IMR-90 (cell line): ENCODE results near the gene TMEM245. TPM values are rescaled to one million over a fixed set of nuclear protein-coding genes. Genes with fewer than 3 reads are reported as not detected.

Experiments
- ATAC-seq: fragments of 200-7000 bp; cut with Tn5 transposase; 2 replicates; pipeline ENCODE4 v1.9.1; 2020; ENCODE audit warnings: low read depth, mild to moderate bottlenecking, moderate library complexity
- BruUV-seq: library from RNA; stranded (reverse); fragments of 400-500 nt; replicated peaks from 2 replicates; lab custom pipeline; 2021; lab: Mats Ljungman, UMichigan
- CTCF ChIA-PET: fragments of 300-600 bp; formaldehyde crosslinking; extraction: SDS; loops from one replicate; lab custom pipeline; 2021; ENCODE audit warnings: antibody characterized with exemption; lab: Yijun Ruan, JAX
- POLR2A ChIA-PET: fragments of 300-600 bp; sonication (Branson Sonifier 250); formaldehyde crosslinking; loops from one replicate; lab custom pipeline; 2022; ENCODE audit warnings: antibody characterized with exemption; ENCODE audit not compliant: unreplicated experiment; lab: Charles Lee
- DNase-seq: peaks from one replicate; pipeline ENCODE4 v3.0.0; 2013
- H2AFZ ChIP-seq: replicated peaks from 2 replicates; pipeline ENCODE3; 2013; ENCODE audit warnings: low read length, mild to moderate bottlenecking; ENCODE audit not compliant: poor library complexity
- H2AK5ac ChIP-seq: 2 replicates; pipeline ENCODE4 v1.6.1; 2013; ENCODE audit warnings: low read depth, low read length, inconsistent platforms
- H2AK9ac ChIP-seq: replicated peaks from 2 replicates; pipeline ENCODE3; 2013; ENCODE audit warnings: mild to moderate bottlenecking, low read depth, low read length, moderate library complexity; ENCODE audit not compliant: poor library complexity
- H2BK120ac ChIP-seq: 2 replicates; pipeline ENCODE4 v1.6.1; 2013; ENCODE audit warnings: low read depth, low read length, inconsistent platforms
- H2BK15ac ChIP-seq: 3 replicates; pipeline ENCODE4 v1.6.1; 2013; ENCODE audit warnings: low read depth, low read length, inconsistent platforms
- H2BK20ac ChIP-seq: 2 replicates; pipeline ENCODE4 v1.6.1; 2013; ENCODE audit warnings: low read depth, mild to moderate bottlenecking, inconsistent platforms, low read length, moderate library complexity
- H2BK5ac ChIP-seq: 2 replicates; pipeline ENCODE4 v1.6.1; 2013; ENCODE audit warnings: mild to moderate bottlenecking, low read depth, low read length, inconsistent platforms; ENCODE audit not compliant: poor library complexity, severe bottlenecking
- H3K14ac ChIP-seq: replicated peaks from 2 replicates; pipeline ENCODE4 v1.6.1; 2013; ENCODE audit warnings: low read depth, low read length, inconsistent platforms
- H3K18ac ChIP-seq: 2 replicates; pipeline ENCODE4 v1.6.1; 2013; ENCODE audit warnings: low read depth, low read length, control low read depth
- H3K23ac ChIP-seq: 2 replicates; pipeline ENCODE4 v1.6.1; 2013; ENCODE audit warnings: low read depth, low read length, inconsistent platforms
- H3K27ac ChIP-seq: 2 replicates; pipeline ENCODE4 v1.5.1; 2013; ENCODE audit warnings: mild to moderate bottlenecking, control low read depth, low read length; ENCODE audit not compliant: insufficient read depth
- H3K27me3 ChIP-seq: 2 replicates; pipeline ENCODE4 v1.6.1; 2013; ENCODE audit warnings: low read length; ENCODE audit not compliant: control insufficient read depth, insufficient read depth
- H3K36me3 ChIP-seq: 2 replicates; pipeline ENCODE4 v1.6.1; 2013; ENCODE audit warnings: low read length, mixed read lengths; ENCODE audit not compliant: control insufficient read depth, insufficient read depth
- H3K4ac ChIP-seq: 2 replicates; pipeline ENCODE4 v1.6.1; 2013; ENCODE audit warnings: low read depth, low read length, inconsistent platforms
- H3K4me1 ChIP-seq: 2 replicates; pipeline ENCODE4 v1.6.1; 2013; ENCODE audit warnings: low read length, mixed read lengths; ENCODE audit not compliant: control insufficient read depth, insufficient read depth
- H3K4me2 ChIP-seq: 2 replicates; pipeline ENCODE4 v1.6.1; 2013; ENCODE audit warnings: low read depth, mild to moderate bottlenecking, control low read depth, low read length, moderate library complexity
- H3K4me3 ChIP-seq: 2 replicates; pipeline ENCODE4 v1.5.1; 2013; ENCODE audit warnings: low read depth, mild to moderate bottlenecking, control low read depth, low read length, moderate library complexity; ENCODE audit not compliant: insufficient read depth
- H3K56ac ChIP-seq: 2 replicates; pipeline ENCODE4 v1.6.1; 2013; ENCODE audit warnings: low read length, inconsistent platforms; ENCODE audit not compliant: insufficient read depth; ENCODE audit errors: extremely low read depth
- H3K79me1 ChIP-seq, 2 experiments: 2 replicates each; pipeline ENCODE4 v1.6.1; 2013; ENCODE audit warnings: low read length in 2 of 2, inconsistent platforms in 1 of 2, low read depth in 1 of 2
- H3K9ac ChIP-seq: 2 replicates; pipeline ENCODE4 v1.6.1; 2013; ENCODE audit warnings: low read depth, low read length, control low read depth
- H3K9me1 ChIP-seq: 2 replicates; pipeline ENCODE4 v1.6.1; 2013; ENCODE audit warnings: low read length, inconsistent platforms; ENCODE audit not compliant: insufficient read depth
- H3K9me3 ChIP-seq: 2 replicates; pipeline ENCODE4 v1.6.1; 2013; ENCODE audit warnings: low read length; ENCODE audit not compliant: control insufficient read depth, insufficient read depth
- H4K20me1 ChIP-seq: 2 replicates; pipeline ENCODE4 v1.6.1; 2013; ENCODE audit warnings: low read length, inconsistent platforms; ENCODE audit not compliant: insufficient read depth
- H4K5ac ChIP-seq: 2 replicates; pipeline ENCODE4 v1.6.1; 2013; ENCODE audit warnings: mild to moderate bottlenecking, low read depth, low read length, control low read depth
- H4K8ac ChIP-seq, 2 experiments: 2 replicates each; pipeline ENCODE4 v1.6.1; 2013; ENCODE audit warnings: low read depth in 2 of 2, low read length in 2 of 2, control low read depth in 1 of 2, inconsistent platforms in 1 of 2
- H4K91ac ChIP-seq: 2 replicates; pipeline ENCODE4 v1.6.1; 2013; ENCODE audit warnings: low read depth, low read length, inconsistent platforms; ENCODE audit not compliant: insufficient read depth
- BHLHE40 ChIP-seq: fragments of 150-350 bp; IDR thresholded peaks from 2 replicates; pipeline ENCODE4 v1.6.1; 2016; ENCODE audit warnings: mild to moderate bottlenecking, low read depth, low read length
- RAD21 ChIP-seq: IDR thresholded peaks from 2 replicates; pipeline ENCODE4 v1.6.1; 2012; ENCODE audit warnings: low read length, improper control_type of control experiment
- SMC3 ChIP-seq: fragments of 150-350 bp; IDR thresholded peaks from 2 replicates; pipeline ENCODE4 v1.6.1; 2016; ENCODE audit warnings: low read depth, mild to moderate bottlenecking, antibody characterized with exemption, low read length, moderate library complexity
- WGBS, 2 experiments: methylation state at CpG; one replicate each; pipeline versions ENCODE4 v1.1.5 to v1.1.7; 2013; ENCODE audit warnings: missing lambda C conversion rate in 2 of 2; ENCODE audit not compliant: insufficient read length in 1 of 2; ENCODE audit errors: extremely low coverage in 2 of 2; 5-methylcytosine and 5-hydroxymethylcytosine counted together
- dilution Hi-C: fragments of 300-500 bp; cut with HindIII; formaldehyde crosslinking; loops from one replicate; pipeline ENCODE4 v1.14.3; 2018; ENCODE audit warnings: low sequenced_read_pairs; ENCODE audit not compliant: unreplicated experiment
- in situ Hi-C: fragments of 300-500 bp; cut with MboI; formaldehyde crosslinking; loops from 3 replicates; pipeline ENCODE4 v1.14.3; 2019; ENCODE audit warnings: low sequenced_read_pairs, inconsistent platforms, mixed read lengths
- intact Hi-C: fragments of 100-400 bp; cut with micrococcal nuclease; formaldehyde crosslinking; loops from 2 replicates; pipeline ENCODE4 v1.10.0; 2022
- polyA plus RNA-seq, 3 experiments: library from polyadenylated mRNA; depleted of rRNA; stranded (reverse); fragments of >200 nt; gene quantifications; 2 replicates each; pipeline ENCODE4 v1.2.3, GENCODE V29; 2012; ENCODE audit warnings: low replicate concordance in 1 of 3
- total RNA-seq: library from RNA; depleted of rRNA; stranded (reverse); fragments of >200 nt; gene quantifications from 2 replicates; pipeline ENCODE4 v1.2.3, GENCODE V29; 2012
- TF ChIP-seq, protein P1 (sequence below): fragments of 150-350 bp; IDR thresholded peaks from 2 replicates; pipeline ENCODE4 v1.6.1; 2017; ENCODE audit warnings: mild to moderate bottlenecking, antibody characterized with exemption, low read length, low read depth

Gene TMEM245
- total and polyA plus RNA-seq, 2 of the 4 experiments (the other 2 are of a cell fraction) = 24.8 to 57.9 TPM

DNA sequence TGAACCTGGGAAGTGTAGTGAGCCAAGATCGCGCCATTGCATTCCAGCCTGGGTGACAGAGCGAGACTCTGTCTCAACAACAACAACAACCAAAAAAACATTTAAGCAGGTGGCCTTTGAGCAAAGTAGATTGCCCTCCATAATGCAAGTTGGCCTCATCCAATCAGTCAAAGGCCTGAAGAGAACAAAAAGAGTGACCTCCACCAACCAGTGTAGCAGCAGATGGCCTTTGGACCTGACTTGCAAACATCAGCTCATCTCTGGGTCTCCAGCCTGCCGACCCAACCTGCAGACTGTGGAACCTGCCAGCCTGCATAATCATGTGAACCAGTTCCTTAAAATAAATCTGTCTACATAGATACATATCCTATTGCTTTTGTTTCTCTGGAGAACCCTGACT lies 39.8 kb upstream of the TMEM245 start:
- H3K36me3 ChIP-seq = no peaks in the 10 kb centered on the region
- no peak overlapping the region for H3K23ac ChIP-seq
- CTCF ChIA-PET = no interaction called here
- no peak overlapping the region for H2BK5ac ChIP-seq
- no peak overlapping the region for H3K4me3 ChIP-seq
- no peak overlapping the region for H3K14ac ChIP-seq
- H3K9me3 ChIP-seq = no peaks in the 10 kb centered on the region
- dilution Hi-C loops = no loop called here
- ATAC-seq (no peak), DNase-seq (no peak)
- H3K4ac ChIP-seq = no peak overlapping the region
- POLR2A ChIA-PET = no interaction called here
- H2AFZ ChIP-seq = no peak overlapping the region
- no peak overlapping the region for H2AK9ac ChIP-seq
- no peak overlapping the region for H2AK5ac ChIP-seq
- no peak overlapping the region for H3K18ac ChIP-seq
- no peak overlapping the region for H2BK20ac ChIP-seq
- H3K9ac ChIP-seq = no peak overlapping the region
- in situ Hi-C loops = no loop called here
- H3K79me1 ChIP-seq = no peaks in the 10 kb centered on the region
- no peak overlapping the region for H2BK15ac ChIP-seq
- no peak overlapping the region for H3K4me2 ChIP-seq
- H4K91ac ChIP-seq = no peak overlapping the region
- no peak overlapping the region for H3K27ac ChIP-seq
- peaks cover 16% of the 10 kb centered on the region for H3K27me3 ChIP-seq
- H4K20me1 ChIP-seq = no peaks in the 10 kb centered on the region
- no peak overlapping the region for H3K56ac ChIP-seq
- no peak overlapping the region for H4K8ac ChIP-seq
- intact Hi-C loops = no loop called here
- TF ChIP-seq SMC3 (no peak), BHLHE40 (no peak), RAD21 (no peak)
- TF ChIP-seq, protein P1, sequence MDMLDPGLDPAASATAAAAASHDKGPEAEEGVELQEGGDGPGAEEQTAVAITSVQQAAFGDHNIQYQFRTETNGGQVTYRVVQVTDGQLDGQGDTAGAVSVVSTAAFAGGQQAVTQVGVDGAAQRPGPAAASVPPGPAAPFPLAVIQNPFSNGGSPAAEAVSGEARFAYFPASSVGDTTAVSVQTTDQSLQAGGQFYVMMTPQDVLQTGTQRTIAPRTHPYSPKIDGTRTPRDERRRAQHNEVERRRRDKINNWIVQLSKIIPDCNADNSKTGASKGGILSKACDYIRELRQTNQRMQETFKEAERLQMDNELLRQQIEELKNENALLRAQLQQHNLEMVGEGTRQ = no peak
- H4K5ac ChIP-seq = no peak overlapping the region
- no peaks in the 10 kb centered on the region for H3K9me1 ChIP-seq
- no peak overlapping the region for H2BK120ac ChIP-seq
- no CpG with 5 or more reads among the region's 4 CpGs for WGBS, 2 experiments
- no TSS peak for BruUV-seq
- no peaks in the 10 kb centered on the region for H3K4me1 ChIP-seq
